NCI-H748 (cell line): Measurements from ENCODE around the gene UMODL1.

Experiments
- DNase-seq: peaks from one replicate; lab custom pipeline; 2025; ENCODE audit not compliant: unreplicated experiment; lab: John Stamatoyannopoulos, UW

UMODL1 gene

GRCh38 chr21:42129300-42130266 lies 58.5 kb downstream of the UMODL1 start:
- no peak for DNase-seq

- DNase-seq, result no peak
These were observed 59.3 kb downstream of the UMODL1 start for GRCh38 chr21:42130441-42130840.

GRCh38 chr21:42132183-42132582 lies 61.1 kb downstream of the UMODL1 start:
- no peak for DNase-seq

- no peak for DNase-seq
These were observed 62.0 kb downstream of the UMODL1 start for GRCh38 chr21:42133131-42133530.

- DNase-seq, result no peak
These were observed 64.4 kb downstream of the UMODL1 start for GRCh38 chr21:42135386-42136052.

GRCh38 chr21:42137191-42137904 lies 66.2 kb downstream of the UMODL1 start:
- no peak for DNase-seq

- DNase-seq, result no peak
These were observed 69.2 kb downstream of the UMODL1 start for GRCh38 chr21:42140196-42140934.

GRCh38 chr21:42141643-42142042 lies 70.5 kb downstream of the UMODL1 start:
- DNase-seq, result no peak

GRCh38 chr21:42142141-42142540 lies 71.0 kb downstream of the UMODL1 start:
- DNase-seq, result no peak

GRCh38 chr21:42142627-42143026 lies 71.5 kb downstream of the UMODL1 start:
- DNase-seq, result no peak

- no peak for DNase-seq
These were observed 72.0 kb downstream of the UMODL1 start for GRCh38 chr21:42143111-42143510.

GRCh38 chr21:42144221-42144620 lies 73.1 kb downstream of the UMODL1 start:
- DNase-seq, result no peak

- no peak for DNase-seq
These were observed 73.8 kb downstream of the UMODL1 start for GRCh38 chr21:42144679-42145568.

- peak; percentile 81 for DNase-seq
These were observed 74.6 kb downstream of the UMODL1 start for GRCh38 chr21:42145569-42146272.

- DNase-seq, result no peak
These were observed 75.2 kb downstream of the UMODL1 start for GRCh38 chr21:42146273-42146805.

GRCh38 chr21:42146821-42147220 lies 75.7 kb downstream of the UMODL1 start:
- no peak for DNase-seq

- no peak for DNase-seq
These were observed 76.4 kb downstream of the UMODL1 start for GRCh38 chr21:42147386-42148020.

GRCh38 chr21:42148097-42148496 lies 77.0 kb downstream of the UMODL1 start:
- no peak for DNase-seq
